Activated CD4-positive, alpha-beta T cell treated with anti-CD3 and anti-CD28 coated beads, Interleukin-2, Interleukin-6, amounts not matched to agents 100 ng/mL and 50 ng/mL, durations not matched to agents 16 hours and 8 hours (primary cell): ENCODE data around the gene ADD2.
"Not testable (repeated sequence)": the region's sequence is repeated elsewhere in the genome, so short reads cannot be mapped to it uniquely, and the experiment has no call there.

Source experiments
- DNase-seq: peaks from one replicate; pipeline ENCODE4 v3.0.0-alpha.2; 2020

The ADD2 gene

GRCh38 chr2:70632388-70632787 is 135.6 kb downstream of the ADD2 start:
- DNase-seq = no peak

- DNase-seq = no peak
Measured at GRCh38 chr2:70630761-70631160, 137.2 kb downstream of the ADD2 start.

DNA sequence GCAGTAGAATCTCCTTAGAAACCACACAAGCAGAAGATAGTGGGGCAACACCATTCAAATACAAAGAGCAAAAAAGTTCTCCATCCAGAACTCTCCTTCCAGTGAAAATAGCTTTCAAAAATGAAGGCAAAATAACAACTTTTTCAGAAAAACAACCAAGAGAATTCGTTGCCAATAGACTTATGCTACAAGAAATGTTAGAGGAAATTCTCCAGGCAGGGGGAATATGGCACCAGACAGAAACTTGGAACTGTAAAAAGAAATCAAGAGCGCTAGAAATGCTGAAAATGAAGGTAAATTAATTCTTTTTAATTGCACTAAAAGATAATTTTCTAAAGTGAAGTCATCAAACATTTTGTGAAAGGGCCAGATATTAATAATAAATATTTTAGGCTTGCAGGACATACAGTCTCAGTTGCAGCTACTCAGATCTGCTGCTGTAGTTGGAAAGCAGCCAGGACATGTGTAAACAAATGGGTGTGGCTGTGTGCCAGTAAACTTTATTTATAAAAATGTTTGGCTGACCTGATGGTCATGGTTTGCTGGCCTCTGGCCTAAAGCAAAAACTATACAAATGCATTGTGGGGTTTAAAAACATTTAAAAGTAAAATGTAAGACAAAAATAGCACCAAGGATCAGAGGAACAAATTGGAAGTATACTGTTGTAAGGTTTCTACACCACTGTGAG is 140.6 kb downstream of the ADD2 start:
- no peak for DNase-seq

DNA sequence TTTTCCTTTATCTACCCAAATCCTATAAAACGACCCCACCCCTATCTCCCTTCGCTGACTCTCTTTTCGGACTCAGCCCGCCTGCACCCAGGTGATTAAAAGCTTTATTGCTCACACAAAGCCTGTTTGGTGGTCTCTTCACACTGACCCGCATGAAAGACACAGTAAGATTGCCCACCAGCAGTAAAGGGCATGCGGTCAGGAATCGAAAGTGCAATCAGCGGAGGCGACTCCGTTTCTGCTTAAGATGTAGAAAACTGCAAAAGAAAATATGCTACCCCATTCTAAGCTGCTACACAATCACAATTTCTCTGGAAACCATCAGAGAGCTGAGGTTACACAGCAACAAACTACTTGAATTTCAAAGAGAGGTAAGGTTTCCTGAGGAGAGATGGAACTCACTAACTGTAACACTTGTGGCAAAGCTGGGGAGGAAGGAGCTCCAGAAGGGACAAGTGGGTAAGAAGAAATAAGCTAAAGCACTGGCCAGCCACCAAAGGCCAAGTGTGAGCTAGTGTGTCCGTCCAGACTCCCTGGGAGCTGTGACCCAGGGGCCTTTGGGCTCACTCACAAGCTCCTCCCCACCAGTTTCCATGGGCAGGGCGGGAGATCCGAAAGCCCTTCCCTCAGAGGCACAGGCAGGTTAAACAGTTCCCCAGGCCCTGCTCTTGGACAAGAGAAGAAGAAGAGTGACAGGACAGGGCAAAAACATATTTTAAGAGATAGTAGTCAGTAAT is 141.6 kb downstream of the ADD2 start:
- DNase-seq = no peak

DNA sequence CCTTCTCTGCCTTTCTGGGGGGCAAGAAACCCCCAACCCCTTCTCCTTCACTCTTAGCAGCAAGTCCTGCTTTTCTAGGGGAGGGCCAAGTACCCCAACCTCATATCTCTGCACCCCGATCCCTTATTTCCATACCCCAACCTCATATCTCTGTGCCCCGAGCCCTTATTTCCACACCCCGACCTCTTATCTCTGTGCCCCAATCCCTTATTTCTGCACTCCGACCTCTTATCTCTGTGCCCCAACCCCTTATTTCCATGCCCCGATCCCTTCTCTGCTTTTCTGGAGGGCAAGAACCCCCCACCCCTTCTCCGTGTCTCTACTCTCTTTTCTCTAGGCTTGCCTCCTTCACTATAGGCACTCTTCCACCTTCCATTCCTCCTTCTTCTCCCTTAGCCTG is 146.5 kb downstream of the ADD2 start:
- not testable (repeated sequence) for DNase-seq

DNA sequence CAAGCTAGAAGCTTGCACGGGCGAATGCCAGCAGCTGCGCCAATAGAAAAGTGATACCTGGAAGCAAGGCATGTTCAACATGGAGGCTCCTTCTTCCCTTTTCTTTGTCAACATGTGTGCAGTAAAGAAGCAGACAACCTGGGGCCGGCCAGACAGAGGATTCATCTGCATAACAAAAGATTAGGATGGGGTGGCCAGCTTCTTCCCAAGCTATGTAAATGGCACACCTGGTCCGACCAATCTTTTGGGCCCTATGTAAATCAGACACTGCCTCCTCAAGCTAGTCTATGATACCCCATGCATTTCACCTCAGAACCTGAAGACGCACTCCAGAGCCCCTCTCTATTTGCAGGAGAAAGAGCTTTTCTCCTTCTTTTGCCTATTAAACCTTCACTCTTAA is 148.0 kb downstream of the ADD2 start:
- no peak for DNase-seq

DNA sequence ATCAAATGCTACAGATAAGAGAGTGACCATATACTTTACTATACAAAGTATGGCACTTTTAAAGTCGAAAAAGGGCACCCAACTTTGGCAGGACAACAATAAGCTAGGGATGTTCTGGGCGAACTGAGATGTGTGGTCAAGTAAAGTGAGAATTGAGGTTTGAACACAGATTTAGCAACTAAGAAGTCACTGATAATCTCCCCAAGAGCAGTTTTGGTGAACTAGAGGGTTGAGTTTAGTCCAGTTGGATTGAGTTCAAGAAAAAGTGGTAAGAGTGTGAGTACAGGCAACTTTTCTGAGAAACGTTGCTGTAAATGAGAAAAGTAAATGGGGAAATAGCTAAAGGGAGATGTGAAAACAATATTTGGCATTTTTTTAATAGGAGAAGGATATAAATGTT is 148.8 kb downstream of the ADD2 start:
- DNase-seq = no peak

DNA sequence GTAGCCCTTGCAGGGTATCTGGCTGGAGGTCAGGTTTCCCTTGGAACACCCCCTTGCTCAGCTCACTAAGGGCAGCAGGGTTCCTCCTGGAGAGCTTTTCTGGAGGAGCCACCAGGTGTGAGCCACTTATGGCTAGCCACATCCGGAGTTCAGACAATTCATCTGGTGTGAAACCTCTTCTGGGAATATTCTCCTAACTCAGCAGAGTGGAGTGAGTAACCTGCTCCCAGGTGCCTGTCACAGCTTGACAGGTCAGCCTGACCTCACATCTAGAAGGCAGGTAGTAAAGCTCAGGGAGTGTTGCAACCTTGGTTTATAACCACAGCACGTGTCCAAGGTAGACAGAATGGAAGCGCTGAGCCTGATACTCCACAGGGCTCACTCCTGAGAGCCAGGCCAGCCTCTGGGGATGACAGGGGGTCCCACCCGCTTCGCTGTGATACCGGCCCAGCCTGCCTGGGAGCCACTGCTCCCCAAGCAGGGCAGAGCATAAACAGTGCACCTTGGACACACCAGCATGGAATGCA is 151.8 kb downstream of the ADD2 start:
- no peak for DNase-seq

- no peak for DNase-seq
Measured at GRCh38 chr2:70615222-70615621, 152.8 kb downstream of the ADD2 start.

DNA sequence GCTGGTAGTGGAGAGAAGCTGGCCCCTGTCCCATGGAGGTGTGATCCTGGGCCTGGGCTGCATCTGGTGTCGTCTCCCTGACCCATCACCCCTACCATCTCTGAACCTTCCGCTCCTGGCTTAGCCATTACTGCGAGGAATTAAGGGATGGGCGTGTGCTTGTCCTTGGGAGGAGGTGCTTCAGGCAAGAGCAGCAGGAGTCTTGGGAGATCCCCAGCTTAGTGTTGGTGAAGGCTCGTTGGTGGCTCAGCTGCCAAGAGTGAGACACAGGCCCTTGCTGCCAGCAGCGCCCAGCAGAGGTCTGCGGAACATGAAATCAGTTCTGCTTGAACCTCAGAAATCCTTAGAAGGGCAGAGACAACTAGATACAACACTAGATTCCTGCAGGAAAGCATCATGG is 154.5 kb downstream of the ADD2 start:
- DNase-seq = no peak

GRCh38 chr2:70612574-70612973 is 155.4 kb downstream of the ADD2 start:
- DNase-seq = no peak

DNA sequence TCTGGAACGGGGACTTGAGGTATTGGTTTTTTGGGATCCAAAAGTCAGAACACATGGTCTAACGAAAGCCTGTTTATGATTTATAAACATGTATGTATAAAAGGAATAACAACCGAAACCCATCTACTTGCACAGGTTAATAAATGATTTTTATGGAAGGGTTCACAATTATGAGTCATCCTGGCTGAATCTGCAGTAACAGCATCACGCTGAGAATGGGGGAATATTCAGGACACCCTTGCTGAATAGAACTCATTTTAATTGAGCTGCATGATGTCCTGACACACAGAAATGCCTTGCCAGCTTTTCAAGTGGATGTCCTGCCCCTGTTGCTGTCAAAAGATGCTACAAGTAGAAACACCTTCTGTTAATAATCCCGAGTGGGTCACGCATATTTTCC is 159.6 kb downstream of the ADD2 start:
- DNase-seq = no peak

DNA sequence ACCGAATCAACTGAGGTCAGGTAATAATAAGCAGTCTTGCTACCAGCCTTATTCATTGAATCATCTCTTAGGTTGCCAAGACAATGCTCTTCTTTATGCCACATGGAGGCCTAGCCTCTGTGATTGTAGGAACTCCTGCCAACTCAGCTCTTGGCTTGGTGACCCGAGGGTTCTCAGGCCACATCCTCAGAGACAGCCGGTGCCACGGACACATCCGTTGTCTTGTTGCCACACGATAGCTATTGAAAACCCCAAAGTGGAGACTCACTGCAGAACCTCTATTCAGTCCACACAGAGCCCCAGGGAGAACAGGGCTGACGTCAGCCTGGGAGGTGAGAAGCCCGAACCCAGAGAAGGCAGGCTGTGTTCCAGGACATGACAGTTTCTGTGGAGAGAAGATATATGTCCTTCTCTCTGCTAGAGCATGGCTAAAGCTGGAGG is 160.9 kb downstream of the ADD2 start:
- DNase-seq = no peak
